Stimulated activated CD4-positive, alpha-beta T cell treated with anti-CD3 and anti-CD28 coated beads, Interleukin-12 subunit alpha, Interleukin-12 subunit beta, amount 100 ng/mL, for 48 hours (primary cell): Measurements from ENCODE around the gene RNF222.
"Not testable (repeated sequence)": the region's sequence is repeated elsewhere in the genome, so short reads cannot be mapped to it uniquely, and the experiment has no call there.

Source experiments
- DNase-seq, 3 donors: peaks; one replicate each; pipeline ENCODE4 v3.0.0-alpha.2; 2020; ENCODE audit warnings: low read depth in 2 of 3, low spot score in 1 of 3

The RNF222 gene

GRCh38 chr17:8347001-8347400, 50.6 kb downstream of the RNF222 start:
- not testable (repeated sequence) for DNase-seq

GRCh38 chr17:8345951-8346665, 51.5 kb downstream of the RNF222 start:
- no peak for DNase-seq

- DNase-seq, result no peak
Observed at GRCh38 chr17:8345052-8345690, 52.5 kb downstream of the RNF222 start.

- DNase-seq, result no peak
Observed at GRCh38 chr17:8341456-8341855, 56.2 kb downstream of the RNF222 start.
